Aorta (tissue), 5 donors: Measurements from ENCODE around the gene B3GALNT2. TPM values are rescaled to one million over a fixed set of nuclear protein-coding genes. Genes with fewer than 3 reads are reported as not detected.

Source experiments
- ATAC-seq: fragments of 200-7000 bp; cut with Tn5 transposase; one replicate; pipeline ENCODE4 v1.9.1; 2022; ENCODE audit warnings: moderate library complexity; ENCODE audit not compliant: low FRiP score
- DNase-seq, 2 donors: peaks; one replicate each; pipeline ENCODE4 v3.0.0-alpha.2; 2020
- H3K27ac ChIP-seq, 2 donors: one replicate each; pipeline ENCODE4 v1.5.1; 2013; ENCODE audit warnings: low read length in 2 of 2, mild to moderate bottlenecking in 2 of 2, moderate library complexity in 2 of 2, control low read depth in 1 of 2, inconsistent platforms in 1 of 2, low read depth in 1 of 2
- H3K27me3 ChIP-seq, 2 donors: one replicate each; pipeline ENCODE4 v1.6.1; 2013; ENCODE audit warnings: control low read depth in 1 of 2, low read length in 1 of 2, mild to moderate bottlenecking in 1 of 2, moderate library complexity in 1 of 2; ENCODE audit not compliant: insufficient read depth in 2 of 2, control insufficient read depth in 1 of 2
- H3K36me3 ChIP-seq, 2 donors: one replicate each; pipeline ENCODE4 v1.6.1; 2013; ENCODE audit warnings: control low read depth in 1 of 2, low read length in 1 of 2, mild to moderate bottlenecking in 1 of 2; ENCODE audit not compliant: insufficient read depth in 2 of 2, control insufficient read depth in 1 of 2
- H3K4me1 ChIP-seq, 2 donors: one replicate each; pipeline ENCODE4 v1.6.1; 2013; ENCODE audit warnings: low read length in 2 of 2, control low read depth in 1 of 2, mild to moderate bottlenecking in 1 of 2, moderate library complexity in 1 of 2; ENCODE audit not compliant: insufficient read depth in 2 of 2, control insufficient read depth in 1 of 2
- H3K4me3 ChIP-seq, 2 donors: one replicate each; pipeline ENCODE4 v1.5.1; 2013; ENCODE audit warnings: low read length in 2 of 2, control low read depth in 1 of 2, mild to moderate bottlenecking in 1 of 2
- H3K9me3 ChIP-seq: one replicate; pipeline ENCODE4 v1.6.1; 2013; ENCODE audit warnings: mild to moderate bottlenecking, low read length; ENCODE audit not compliant: control insufficient read depth
- WGBS, 2 donors: extraction: QIAGEN DNeasy Blood & Tissue Kit; methylation state at CpG; one replicate each; pipeline ENCODE4 v1.1.7; 2013; 5-methylcytosine and 5-hydroxymethylcytosine counted together
- intact Hi-C, 2 donors: fragments of 100-400 bp; cut with DNase I; formaldehyde crosslinking; loops; one replicate each; pipeline versions ENCODE4 v1.14.2 to v1.15.0; 2022
- polyA plus RNA-seq, 2 donors: library from polyadenylated mRNA; stranded (reverse); fragments of 200-250 nt; gene quantifications; one replicate each; pipeline ENCODE4 v1.2.3, GENCODE V29; 2013
- total RNA-seq, 2 donors: library from RNA; stranded (reverse); fragmentation: NEBNext Ultra II Directional; extraction: Animal tissue kit (Norgen Biotek cat#: 25700); gene quantifications; one replicate each; pipeline ENCODE4 v1.2.1, GENCODE V29; 2021
- donor health status: healthy with polysubstance abuse.
- donor health status: Bipolar disorder and iron deficiency.
- donor health status: DM: no; HTN: no; CAD: no.
- donor health status: DM: no; HTN: no; CAD: no.
- donor health status: DM: yes; HTN: yes; CAD: no.

Gene B3GALNT2
- total and polyA plus RNA-seq, 4 donors, result 10.0 to 44.6 (median 24.7) TPM

- Histone ChIP-seq H3K4me3 (no peak overlapping the region), H3K36me3 (peaks cover 2 to 4% of the 10 kb centered on the region in 2 donors), H3K27ac (no peak overlapping the region), H3K4me1 (peaks cover 0 to 3% of the 10 kb centered on the region in 2 donors), H3K9me3 (no peaks in the 10 kb centered on the region), H3K27me3 (no peaks in the 10 kb centered on the region)
- intact Hi-C loops, result no loop called here
- no peak for ATAC-seq
- 10 to 16% methylated on average over 2 of the region's 2 CpGs for WGBS, 2 donors
- no peak for DNase-seq
Measured at GRCh38 chr1:235495551-235495950, 8.7 kb downstream of the B3GALNT2 start.

DNA sequence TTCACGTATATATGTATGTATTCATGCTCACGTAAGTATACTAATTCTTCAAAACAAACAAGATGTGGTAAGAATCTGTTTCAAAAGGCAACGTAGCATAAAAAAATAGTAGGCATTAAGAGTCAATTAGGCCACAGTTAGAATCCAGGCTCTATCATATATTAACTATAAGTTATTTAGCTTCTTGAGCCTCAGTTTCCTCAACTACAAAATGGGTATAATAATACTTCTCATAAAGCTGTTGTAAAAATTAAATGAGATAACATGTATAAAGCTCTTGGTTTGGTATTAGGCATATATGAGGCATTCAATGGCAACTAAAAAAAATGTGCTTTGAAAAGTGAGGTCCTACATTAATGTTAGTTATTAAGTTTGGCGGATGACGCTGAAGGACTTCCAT lies 9.2 kb downstream of the B3GALNT2 start:
- intact Hi-C loops, result no loop called here
- Histone ChIP-seq H3K4me1 (peaks cover 0 to 3% of the 10 kb centered on the region in 2 donors), H3K36me3 (peaks cover 2 to 4% of the 10 kb centered on the region in 2 donors), H3K27me3 (no peaks in the 10 kb centered on the region), H3K4me3 (no peak overlapping the region), H3K27ac (no peak overlapping the region), H3K9me3 (no peaks in the 10 kb centered on the region)
- DNase-seq (no peak), ATAC-seq (no peak)
- WGBS, 2 donors, result 89 to 93% methylated on average over 5 of the region's 5 CpGs

GRCh38 chr1:235494531-235494930 lies 9.7 kb downstream of the B3GALNT2 start:
- peaks cover 0 to 3% of the 10 kb centered on the region in 2 donors for H3K4me1 ChIP-seq
- H3K27me3 ChIP-seq, result no peaks in the 10 kb centered on the region
- H3K9me3 ChIP-seq, result no peaks in the 10 kb centered on the region
- peaks cover 2 to 4% of the 10 kb centered on the region in 2 donors for H3K36me3 ChIP-seq
- intact Hi-C loops, result no loop called here
- H3K4me3 ChIP-seq, result no peak overlapping the region
- DNase-seq (no peak), ATAC-seq (no peak)
- H3K27ac ChIP-seq, result no peak overlapping the region
- WGBS, 2 donors, result 95 to 96% methylated on average over 9 of the region's 9 CpGs

DNA sequence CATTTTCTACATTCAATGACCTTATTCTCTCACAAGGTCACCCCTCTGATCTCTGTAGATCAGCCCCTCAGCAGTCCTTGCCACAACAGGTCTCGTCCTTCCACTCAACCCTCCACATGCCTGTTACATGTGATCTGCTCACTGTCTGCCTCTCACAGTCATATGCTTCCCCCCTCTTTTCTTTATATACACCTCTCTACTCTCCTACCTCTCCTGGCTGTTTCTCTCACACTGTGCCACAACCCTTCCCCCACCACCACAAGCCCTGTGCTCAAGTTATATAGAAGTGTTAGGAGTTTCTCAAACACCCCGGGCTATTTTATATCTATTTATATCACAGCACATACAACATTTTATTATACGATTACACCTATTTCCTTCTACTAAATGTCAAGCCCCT lies 12.6 kb downstream of the B3GALNT2 start:
- peaks cover 2 to 4% of the 10 kb centered on the region in 2 donors for H3K36me3 ChIP-seq
- ATAC-seq, result no peak

DNA sequence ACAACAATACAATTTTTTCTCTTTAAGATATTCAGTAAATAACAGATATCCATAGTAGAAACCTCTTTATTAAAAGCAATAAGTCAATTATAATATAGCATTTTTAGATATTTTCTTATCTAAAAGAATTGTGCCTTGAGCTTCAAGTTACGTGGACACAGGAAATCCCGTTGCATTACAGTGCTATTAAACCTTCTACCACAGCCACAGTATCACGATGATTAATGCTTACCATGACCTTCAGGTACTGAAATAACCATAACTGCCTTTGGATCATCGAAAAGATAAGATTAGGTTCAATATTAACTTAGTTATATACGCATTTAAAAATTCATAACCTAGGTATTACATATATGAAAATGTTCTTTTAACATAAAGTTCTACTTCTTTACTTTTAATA lies 17.9 kb downstream of the B3GALNT2 start:
- Histone ChIP-seq H3K9me3 (no peaks in the 10 kb centered on the region), H3K4me3 (no peak overlapping the region), H3K27me3 (no peaks in the 10 kb centered on the region), H3K4me1 (no peaks in the 10 kb centered on the region), H3K27ac (no peak overlapping the region), H3K36me3 (peaks cover 3 to 4% of the 10 kb centered on the region in 2 donors)
- 66 to 70% methylated on average over 5 of the region's 5 CpGs for WGBS, 2 donors
- intact Hi-C loops, result no loop called here
- ATAC-seq, result no peak
- DNase-seq, result no peak

More for the DNA sequence above, 12.6 kb downstream of the B3GALNT2 start:
- no peak overlapping the region for H3K4me3 ChIP-seq
- 78 to 79% methylated on average over 3 of the region's 3 CpGs for WGBS, 2 donors
- no peak for DNase-seq
- H3K27ac ChIP-seq, result no peak overlapping the region
- H3K4me1 ChIP-seq, result no peaks in the 10 kb centered on the region
- H3K27me3 ChIP-seq, result no peaks in the 10 kb centered on the region
- intact Hi-C loops, result no loop called here
- H3K9me3 ChIP-seq, result no peaks in the 10 kb centered on the region

- no peaks in the 10 kb centered on the region for H3K27me3 ChIP-seq
- intact Hi-C loops, result no loop called here
- H3K4me1 ChIP-seq, result no peaks in the 10 kb centered on the region
- no peak for DNase-seq
- H3K36me3 ChIP-seq, result peaks cover 3 to 4% of the 10 kb centered on the region in 2 donors
- no peak overlapping the region for H3K4me3 ChIP-seq
- no peaks in the 10 kb centered on the region for H3K9me3 ChIP-seq
- WGBS, 2 donors, result 96 to 97% methylated on average over 2 of the region's 2 CpGs
- ATAC-seq, result no peak
- H3K27ac ChIP-seq, result no peak overlapping the region
Measured at GRCh38 chr1:235485558-235485957, 18.7 kb downstream of the B3GALNT2 start.

- no peaks in the 10 kb centered on the region for H3K4me1 ChIP-seq
- DNase-seq (no peak), ATAC-seq (no peak)
- WGBS, 2 donors, result 97 to 98% methylated on average over 5 of the region's 5 CpGs
- no peak overlapping the region for H3K27ac ChIP-seq
- H3K36me3 ChIP-seq, result peaks cover 8% of the 10 kb centered on the region in 2 donors
- no peaks in the 10 kb centered on the region for H3K9me3 ChIP-seq
- intact Hi-C loops, result no loop called here
- H3K4me3 ChIP-seq, result no peak overlapping the region
- H3K27me3 ChIP-seq, result no peaks in the 10 kb centered on the region
Measured at GRCh38 chr1:235483090-235483489, 21.2 kb downstream of the B3GALNT2 start.

DNA sequence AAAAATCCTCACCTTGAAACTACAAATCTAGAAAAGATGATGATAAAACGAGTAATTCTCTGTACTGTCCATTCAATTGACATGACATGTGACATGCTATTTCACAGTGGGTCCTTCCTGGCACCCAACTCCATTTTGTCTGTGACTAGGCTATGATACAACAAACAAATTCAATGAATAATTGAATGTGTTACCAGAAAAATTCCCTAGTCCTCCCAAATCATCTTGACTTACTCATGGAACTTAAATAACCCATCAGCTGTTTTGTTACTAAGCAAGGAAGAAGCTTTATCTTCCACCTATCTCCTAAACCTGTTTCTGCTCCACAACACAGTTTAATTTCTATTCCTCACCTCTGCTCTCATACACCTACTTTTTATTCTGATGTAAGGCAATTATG lies 30.4 kb downstream of the B3GALNT2 start:
- ATAC-seq, result no peak
- Histone ChIP-seq H3K36me3 (peaks cover 3 to 6% of the 10 kb centered on the region in 2 donors), H3K27me3 (no peaks in the 10 kb centered on the region), H3K4me1 (no peaks in the 10 kb centered on the region), H3K27ac (no peak overlapping the region), H3K9me3 (no peaks in the 10 kb centered on the region), H3K4me3 (no peak overlapping the region)
- intact Hi-C loops, result no loop called here
- WGBS, 2 donors, result 89 to 92% methylated on average over 1 of the region's 1 CpG
- no peak for DNase-seq

DNA sequence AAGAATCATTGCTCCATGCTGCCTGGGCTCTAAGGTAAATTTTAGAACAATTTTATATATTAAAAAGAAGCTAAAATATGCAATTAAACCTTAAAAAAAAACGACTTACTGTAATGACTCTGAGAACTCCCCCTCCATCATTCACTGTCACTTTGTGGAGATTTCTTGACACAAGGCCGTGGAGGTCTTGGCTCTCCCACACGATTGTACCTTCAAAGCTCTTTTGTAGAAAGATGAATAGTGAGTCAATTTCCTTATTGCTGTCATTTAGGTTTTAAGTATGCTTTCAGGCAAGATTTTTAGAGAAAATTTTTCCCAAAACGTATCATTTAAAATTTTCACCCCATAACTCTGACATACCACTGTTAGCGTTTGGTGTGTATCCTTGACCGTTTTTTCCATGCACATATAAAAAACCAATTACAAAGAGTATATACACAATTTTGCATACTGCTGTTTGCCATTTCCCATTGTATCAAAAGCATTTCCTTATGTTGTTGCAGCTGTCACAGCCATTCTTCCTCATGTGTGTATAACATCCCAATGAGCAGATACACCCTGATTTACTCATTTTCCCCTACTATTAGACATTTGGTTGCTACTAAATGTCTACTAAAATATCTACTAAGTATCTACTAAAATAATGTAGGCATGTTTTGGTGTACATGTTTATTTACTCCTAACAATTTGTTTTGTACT lies 33.4 kb downstream of the B3GALNT2 start:
- Histone ChIP-seq H3K36me3 (peaks cover 2 to 3% of the 10 kb centered on the region in 2 donors), H3K4me3 (no peak overlapping the region), H3K4me1 (no peaks in the 10 kb centered on the region), H3K27me3 (no peaks in the 10 kb centered on the region), H3K27ac (no peak overlapping the region), H3K9me3 (no peaks in the 10 kb centered on the region)
- DNase-seq (no peak), ATAC-seq (no peak)
- WGBS, 2 donors, result 79% methylated on average over 6 of the region's 6 CpGs
- intact Hi-C loops, result no loop called here
